Liver (tissue), 9 donors: ENCODE measurements around the gene KDM2A. TPM values are rescaled to one million over a fixed set of nuclear protein-coding genes. Genes with fewer than 3 reads are reported as not detected.

Source experiments
- DNase-seq: peaks from one replicate; pipeline ENCODE4 v3.0.0-alpha.2; 2017; ENCODE audit warnings: low spot score
- H3K27ac ChIP-seq, 2 donors: one replicate each; pipeline ENCODE4 v1.7.0; 2013; ENCODE audit warnings: inconsistent platforms in 2 of 2, low read length in 2 of 2, control low read depth in 1 of 2, low read depth in 1 of 2, mild to moderate bottlenecking in 1 of 2
- H3K27me3 ChIP-seq, 4 donors: one replicate each; pipeline versions ENCODE4 v1.6.1 to v1.7.0; 2013; ENCODE audit warnings: low read length in 3 of 4, inconsistent platforms in 1 of 4, mild to moderate bottlenecking in 1 of 4, moderate library complexity in 1 of 4; ENCODE audit not compliant: control insufficient read depth in 4 of 4, insufficient read depth in 4 of 4
- H3K36me3 ChIP-seq, 4 donors: one replicate each; pipeline versions ENCODE4 v1.6.1 to v1.7.0; 2013; ENCODE audit warnings: low read length in 3 of 4, mild to moderate bottlenecking in 3 of 4, low read depth in 1 of 4, moderate library complexity in 1 of 4; ENCODE audit not compliant: control insufficient read depth in 4 of 4, insufficient read depth in 3 of 4
- H3K4me1 ChIP-seq, 4 donors: one replicate each; pipeline versions ENCODE4 v1.6.1 to v1.7.0; 2013; ENCODE audit warnings: low read length in 3 of 4, mild to moderate bottlenecking in 3 of 4, moderate library complexity in 1 of 4; ENCODE audit not compliant: control insufficient read depth in 4 of 4, insufficient read depth in 4 of 4
- H3K4me3 ChIP-seq, 3 donors: one replicate each; pipeline versions ENCODE4 v1.6.1 to v1.7.0; 2013; ENCODE audit warnings: low read length in 3 of 3, control low read depth in 1 of 3, low read depth in 1 of 3, mild to moderate bottlenecking in 1 of 3
- H3K9ac ChIP-seq, 2 donors: one replicate each; pipeline ENCODE4 v1.7.0; 2013; ENCODE audit warnings: low read length in 2 of 2, mild to moderate bottlenecking in 2 of 2, moderate library complexity in 2 of 2, control low read depth in 1 of 2, low read depth in 1 of 2
- H3K9me3 ChIP-seq, 4 donors: one replicate each; pipeline versions ENCODE4 v1.6.1 to v1.7.0; 2013; ENCODE audit warnings: low read length in 3 of 4; ENCODE audit not compliant: control insufficient read depth in 4 of 4
- EGR1 ChIP-seq, 2 donors: IDR thresholded peaks; 2 replicates each; pipeline ENCODE4 v1.6.1; 2016 to 2018; ENCODE audit warnings: antibody characterized with exemption in 2 of 2, low read depth in 2 of 2
- FOXA1 ChIP-seq: IDR thresholded peaks from 2 replicates; pipeline ENCODE4 v1.6.1; 2016; ENCODE audit warnings: antibody characterized with exemption
- FOXA2 ChIP-seq: IDR thresholded peaks from 2 replicates; pipeline ENCODE4 v1.6.1; 2016; ENCODE audit warnings: antibody characterized with exemption
- GABPA ChIP-seq, 2 donors: IDR thresholded peaks in 1 of 2; conservative IDR thresholded peaks in 1 of 2; 2 replicates each; pipeline ENCODE4 v1.6.1; 2016; ENCODE audit warnings: antibody characterized with exemption in 2 of 2, mild to moderate bottlenecking in 1 of 2, moderate library complexity in 1 of 2
- HNF4A ChIP-seq, 2 donors: conservative IDR thresholded peaks; 2 replicates each; pipeline ENCODE4 v1.6.1; 2016; ENCODE audit warnings: antibody characterized with exemption in 2 of 2, mild to moderate bottlenecking in 2 of 2
- HNF4G ChIP-seq: IDR thresholded peaks from 2 replicates; pipeline ENCODE4 v1.6.1; 2016; ENCODE audit warnings: antibody characterized with exemption
- JUND ChIP-seq, 2 donors: IDR thresholded peaks; 2 replicates each; pipeline ENCODE4 v1.6.1; 2016; ENCODE audit warnings: antibody characterized with exemption in 2 of 2
- NR2F2 ChIP-seq: IDR thresholded peaks from 2 replicates; pipeline ENCODE4 v1.6.1; 2016; ENCODE audit warnings: antibody characterized with exemption
- RAD21 ChIP-seq, 2 donors: IDR thresholded peaks; 2 replicates each; pipeline ENCODE4 v1.6.1; 2016; ENCODE audit warnings: antibody characterized with exemption in 2 of 2, mild to moderate bottlenecking in 2 of 2
- RXRA ChIP-seq, 2 donors: IDR thresholded peaks; 2 replicates each; pipeline ENCODE4 v1.6.1; 2017 to 2018; ENCODE audit warnings: antibody characterized with exemption in 2 of 2, mild to moderate bottlenecking in 1 of 2
- SP1 ChIP-seq: IDR thresholded peaks from 2 replicates; pipeline ENCODE4 v1.6.1; 2018; ENCODE audit warnings: antibody characterized with exemption, mild to moderate bottlenecking
- TAF1 ChIP-seq: conservative IDR thresholded peaks from 2 replicates; pipeline ENCODE4 v1.6.1; 2016; ENCODE audit warnings: antibody characterized with exemption, mild to moderate bottlenecking
- YY1 ChIP-seq: IDR thresholded peaks from 2 replicates; pipeline ENCODE4 v1.6.1; 2016; ENCODE audit warnings: antibody characterized with exemption, mild to moderate bottlenecking
- WGBS: extraction: QIAGEN DNeasy Blood & Tissue Kit; methylation state at CpG from one replicate; pipeline ENCODE4 v1.1.7; 2013; 5-methylcytosine and 5-hydroxymethylcytosine counted together
- polyA plus RNA-seq, 2 donors: library from polyadenylated mRNA; stranded (reverse) in 1 of 2; unstranded in 1 of 2; fragments of 200-250 nt in 1 of 2; fragments of >200 nt in 1 of 2; fragmentation: Nextera tagmentation in 1 of 2; extraction: Ambion mirVana in 1 of 2; gene quantifications; one replicate each; pipeline versions ENCODE4 v1.2.1 to v1.2.3, GENCODE V29; 2013 to 2015
- total RNA-seq, 2 donors: library from RNA; depleted of rRNA; stranded (reverse); fragments of >200 nt; gene quantifications; one replicate each; pipeline ENCODE4 v1.2.3, GENCODE V29; 2014
- TF ChIP-seq, protein P1 (sequence below): IDR thresholded peaks from 2 replicates; pipeline ENCODE4 v1.6.1; 2016; ENCODE audit warnings: antibody characterized with exemption
- TF ChIP-seq, protein P2 (sequence below): IDR thresholded peaks from 2 replicates; pipeline ENCODE4 v1.6.1; 2016; ENCODE audit warnings: antibody characterized with exemption
- TF ChIP-seq, protein P3 (sequence below): fragments of 150-350 bp; IDR thresholded peaks from 2 replicates; pipeline ENCODE4 v1.5.1; 2017; ENCODE audit warnings: improper control_type of control experiment, low read depth, low read length; ENCODE audit not compliant: missing input control
- TF ChIP-seq, protein P4 (sequence below): IDR thresholded peaks from 2 replicates; pipeline ENCODE4 v1.6.1; 2016; ENCODE audit warnings: antibody characterized with exemption
- TF ChIP-seq, protein P5 (sequence below): IDR thresholded peaks from 2 replicates; pipeline ENCODE4 v1.6.1; 2016; ENCODE audit warnings: antibody characterized with exemption, mild to moderate bottlenecking
- donor health status: healthy.
- donor health status: healthy.
- donor health status: healthy.
- donor health status: healthy.
- donor health status: healthy.

Gene KDM2A
- total and polyA plus RNA-seq, 4 donors, result 8.3 to 44.9 (median 22.4) TPM

DNA sequence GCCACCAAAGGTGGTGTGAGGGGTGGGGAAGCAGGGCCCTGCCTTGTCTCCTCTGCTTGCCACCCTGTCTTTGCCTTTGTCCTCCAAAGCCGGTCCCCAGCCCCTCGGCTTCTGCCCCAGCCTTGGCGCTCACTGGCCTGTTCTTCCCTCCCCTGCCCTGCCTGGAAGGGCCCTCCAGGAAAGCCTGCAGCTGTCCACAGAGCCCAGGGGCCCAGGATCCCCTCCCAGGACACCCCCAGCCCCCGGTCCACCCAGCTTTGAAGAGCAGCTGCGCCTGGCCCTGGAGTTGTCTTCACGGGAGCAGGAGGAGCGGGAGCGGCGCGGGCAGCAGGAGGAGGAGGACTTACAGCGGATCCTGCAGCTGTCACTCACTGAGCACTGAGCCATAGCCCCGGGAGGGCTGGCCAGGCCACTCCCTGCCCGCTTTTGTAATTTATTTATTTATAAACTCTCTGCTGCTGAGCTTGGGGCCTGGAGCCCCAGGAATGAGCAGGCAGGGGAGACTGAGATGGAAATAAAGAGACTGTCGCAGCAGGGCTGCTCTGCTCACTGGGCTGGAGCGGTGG, 183.0 kb downstream of the KDM2A start:
- Histone ChIP-seq H3K4me1 (peaks cover 13 to 35% (median 20%) of the 10 kb centered on the region in 4 donors), H3K9ac (peak overlapping the region in 1 of 2 donors; percentile 62), H3K27me3 (no peaks in the 10 kb centered on the region), H3K36me3 (peaks cover 5 to 18% (median 8%) of the 10 kb centered on the region in 4 donors), H3K4me3 (peak overlapping the region; percentile 71 to 88 (median 83)), H3K27ac (peak overlapping the region; percentile 74 to 75), H3K9me3 (no peaks in the 10 kb centered on the region)
- no peak for DNase-seq
- WGBS, result 38% methylated on average over 15 of the region's 15 CpGs
- TF ChIP-seq, protein P1, sequence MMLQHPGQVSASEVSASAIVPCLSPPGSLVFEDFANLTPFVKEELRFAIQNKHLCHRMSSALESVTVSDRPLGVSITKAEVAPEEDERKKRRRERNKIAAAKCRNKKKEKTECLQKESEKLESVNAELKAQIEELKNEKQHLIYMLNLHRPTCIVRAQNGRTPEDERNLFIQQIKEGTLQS, result no peak
- TF ChIP-seq FOXA1, result no peak
- no peak for TF ChIP-seq FOXA2
- TF ChIP-seq, protein P2, sequence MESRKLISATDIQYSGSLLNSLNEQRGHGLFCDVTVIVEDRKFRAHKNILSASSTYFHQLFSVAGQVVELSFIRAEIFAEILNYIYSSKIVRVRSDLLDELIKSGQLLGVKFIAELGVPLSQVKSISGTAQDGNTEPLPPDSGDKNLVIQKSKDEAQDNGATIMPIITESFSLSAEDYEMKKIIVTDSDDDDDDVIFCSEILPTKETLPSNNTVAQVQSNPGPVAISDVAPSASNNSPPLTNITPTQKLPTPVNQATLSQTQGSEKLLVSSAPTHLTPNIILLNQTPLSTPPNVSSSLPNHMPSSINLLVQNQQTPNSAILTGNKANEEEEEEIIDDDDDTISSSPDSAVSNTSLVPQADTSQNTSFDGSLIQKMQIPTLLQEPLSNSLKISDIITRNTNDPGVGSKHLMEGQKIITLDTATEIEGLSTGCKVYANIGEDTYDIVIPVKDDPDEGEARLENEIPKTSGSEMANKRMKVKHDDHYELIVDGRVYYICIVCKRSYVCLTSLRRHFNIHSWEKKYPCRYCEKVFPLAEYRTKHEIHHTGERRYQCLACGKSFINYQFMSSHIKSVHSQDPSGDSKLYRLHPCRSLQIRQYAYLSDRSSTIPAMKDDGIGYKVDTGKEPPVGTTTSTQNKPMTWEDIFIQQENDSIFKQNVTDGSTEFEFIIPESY, result no peak
- TF ChIP-seq HNF4A (conservative IDR thresholded peaks at IDR 0.05), result no peak
- TF ChIP-seq JUND (IDR thresholded peaks at IDR 0.05), result no peak
- TF ChIP-seq, protein P3, sequence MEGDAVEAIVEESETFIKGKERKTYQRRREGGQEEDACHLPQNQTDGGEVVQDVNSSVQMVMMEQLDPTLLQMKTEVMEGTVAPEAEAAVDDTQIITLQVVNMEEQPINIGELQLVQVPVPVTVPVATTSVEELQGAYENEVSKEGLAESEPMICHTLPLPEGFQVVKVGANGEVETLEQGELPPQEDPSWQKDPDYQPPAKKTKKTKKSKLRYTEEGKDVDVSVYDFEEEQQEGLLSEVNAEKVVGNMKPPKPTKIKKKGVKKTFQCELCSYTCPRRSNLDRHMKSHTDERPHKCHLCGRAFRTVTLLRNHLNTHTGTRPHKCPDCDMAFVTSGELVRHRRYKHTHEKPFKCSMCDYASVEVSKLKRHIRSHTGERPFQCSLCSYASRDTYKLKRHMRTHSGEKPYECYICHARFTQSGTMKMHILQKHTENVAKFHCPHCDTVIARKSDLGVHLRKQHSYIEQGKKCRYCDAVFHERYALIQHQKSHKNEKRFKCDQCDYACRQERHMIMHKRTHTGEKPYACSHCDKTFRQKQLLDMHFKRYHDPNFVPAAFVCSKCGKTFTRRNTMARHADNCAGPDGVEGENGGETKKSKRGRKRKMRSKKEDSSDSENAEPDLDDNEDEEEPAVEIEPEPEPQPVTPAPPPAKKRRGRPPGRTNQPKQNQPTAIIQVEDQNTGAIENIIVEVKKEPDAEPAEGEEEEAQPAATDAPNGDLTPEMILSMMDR, result no peak
- TF ChIP-seq RAD21 (IDR thresholded peaks at IDR 0.05), result no peak
- TF ChIP-seq, protein P4, sequence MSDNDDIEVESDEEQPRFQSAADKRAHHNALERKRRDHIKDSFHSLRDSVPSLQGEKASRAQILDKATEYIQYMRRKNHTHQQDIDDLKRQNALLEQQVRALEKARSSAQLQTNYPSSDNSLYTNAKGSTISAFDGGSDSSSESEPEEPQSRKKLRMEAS, result no peak
- no peak for TF ChIP-seq SP1
- TF ChIP-seq TAF1, result no peak
- no peak for TF ChIP-seq YY1
- TF ChIP-seq NR2F2, result no peak
- no peak for TF ChIP-seq EGR1 (IDR thresholded peaks at IDR 0.05; ENCODE audit: low read depth in 2 of 2)
- no peak for TF ChIP-seq GABPA (IDR thresholded peaks at IDR 0.05 in 1 of 2, conservative IDR thresholded peaks at IDR 0.05 in 1 of 2)
- TF ChIP-seq RXRA (IDR thresholded peaks at IDR 0.05), result no peak
- no peak for TF ChIP-seq HNF4G

DNA sequence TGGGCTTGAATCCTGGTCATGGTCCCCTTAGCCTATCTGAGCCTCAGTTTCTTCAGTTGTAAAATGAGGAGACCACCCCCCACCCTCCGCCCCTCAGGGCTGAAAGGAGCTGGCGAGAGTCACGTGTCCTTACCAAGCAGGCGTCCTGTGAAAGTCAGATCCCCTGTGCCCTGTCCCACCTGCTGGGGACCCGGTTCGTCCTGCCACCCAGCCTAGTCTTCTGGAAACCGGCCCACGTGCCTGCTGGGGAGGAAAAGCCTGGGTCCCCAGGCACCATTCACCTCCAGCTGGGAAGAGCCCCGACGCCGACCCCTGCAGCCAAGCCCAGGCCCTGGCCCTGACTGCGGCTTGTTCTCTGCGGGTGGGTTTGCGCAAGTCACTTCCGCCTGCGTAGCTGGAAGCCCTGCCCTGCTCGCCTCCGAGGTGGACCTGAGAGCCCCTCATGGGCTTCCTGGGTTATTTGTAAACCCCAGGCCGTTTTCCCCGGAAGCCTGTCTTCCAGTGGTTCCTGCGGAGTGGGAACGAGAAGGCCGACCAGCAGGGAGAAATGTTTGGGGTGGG, 183.6 kb downstream of the KDM2A start:
- Histone ChIP-seq H3K9me3 (no peaks in the 10 kb centered on the region), H3K9ac (peak overlapping the region; percentile 58 to 62), H3K36me3 (peaks cover 5 to 21% (median 8%) of the 10 kb centered on the region in 4 donors), H3K27ac (peak overlapping the region; percentile 74 to 75), H3K4me3 (peak overlapping the region; percentile 71 to 88 (median 83)), H3K4me1 (peaks cover 13 to 35% (median 20%) of the 10 kb centered on the region in 4 donors), H3K27me3 (no peaks in the 10 kb centered on the region)
- TF ChIP-seq EGR1 (IDR thresholded peaks at IDR 0.05; ENCODE audit: low read depth in 2 of 2) (no peak), SP1 (no peak), YY1 (no peak), RXRA (IDR thresholded peaks at IDR 0.05) (no peak), HNF4G (no peak), HNF4A (conservative IDR thresholded peaks at IDR 0.05) (no peak), RAD21 (IDR thresholded peaks at IDR 0.05) (no peak), FOXA1 (no peak)
- TF ChIP-seq, protein P4, result no peak
- TF ChIP-seq, protein P5, sequence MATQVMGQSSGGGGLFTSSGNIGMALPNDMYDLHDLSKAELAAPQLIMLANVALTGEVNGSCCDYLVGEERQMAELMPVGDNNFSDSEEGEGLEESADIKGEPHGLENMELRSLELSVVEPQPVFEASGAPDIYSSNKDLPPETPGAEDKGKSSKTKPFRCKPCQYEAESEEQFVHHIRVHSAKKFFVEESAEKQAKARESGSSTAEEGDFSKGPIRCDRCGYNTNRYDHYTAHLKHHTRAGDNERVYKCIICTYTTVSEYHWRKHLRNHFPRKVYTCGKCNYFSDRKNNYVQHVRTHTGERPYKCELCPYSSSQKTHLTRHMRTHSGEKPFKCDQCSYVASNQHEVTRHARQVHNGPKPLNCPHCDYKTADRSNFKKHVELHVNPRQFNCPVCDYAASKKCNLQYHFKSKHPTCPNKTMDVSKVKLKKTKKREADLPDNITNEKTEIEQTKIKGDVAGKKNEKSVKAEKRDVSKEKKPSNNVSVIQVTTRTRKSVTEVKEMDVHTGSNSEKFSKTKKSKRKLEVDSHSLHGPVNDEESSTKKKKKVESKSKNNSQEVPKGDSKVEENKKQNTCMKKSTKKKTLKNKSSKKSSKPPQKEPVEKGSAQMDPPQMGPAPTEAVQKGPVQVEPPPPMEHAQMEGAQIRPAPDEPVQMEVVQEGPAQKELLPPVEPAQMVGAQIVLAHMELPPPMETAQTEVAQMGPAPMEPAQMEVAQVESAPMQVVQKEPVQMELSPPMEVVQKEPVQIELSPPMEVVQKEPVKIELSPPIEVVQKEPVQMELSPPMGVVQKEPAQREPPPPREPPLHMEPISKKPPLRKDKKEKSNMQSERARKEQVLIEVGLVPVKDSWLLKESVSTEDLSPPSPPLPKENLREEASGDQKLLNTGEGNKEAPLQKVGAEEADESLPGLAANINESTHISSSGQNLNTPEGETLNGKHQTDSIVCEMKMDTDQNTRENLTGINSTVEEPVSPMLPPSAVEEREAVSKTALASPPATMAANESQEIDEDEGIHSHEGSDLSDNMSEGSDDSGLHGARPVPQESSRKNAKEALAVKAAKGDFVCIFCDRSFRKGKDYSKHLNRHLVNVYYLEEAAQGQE, result no peak
- TF ChIP-seq, protein P1, result no peak
- DNase-seq, result no peak
- 8% methylated on average over 23 of the region's 23 CpGs for WGBS
